ENCODE data around the gene LCE3E.

Gene LCE3E

DNA sequence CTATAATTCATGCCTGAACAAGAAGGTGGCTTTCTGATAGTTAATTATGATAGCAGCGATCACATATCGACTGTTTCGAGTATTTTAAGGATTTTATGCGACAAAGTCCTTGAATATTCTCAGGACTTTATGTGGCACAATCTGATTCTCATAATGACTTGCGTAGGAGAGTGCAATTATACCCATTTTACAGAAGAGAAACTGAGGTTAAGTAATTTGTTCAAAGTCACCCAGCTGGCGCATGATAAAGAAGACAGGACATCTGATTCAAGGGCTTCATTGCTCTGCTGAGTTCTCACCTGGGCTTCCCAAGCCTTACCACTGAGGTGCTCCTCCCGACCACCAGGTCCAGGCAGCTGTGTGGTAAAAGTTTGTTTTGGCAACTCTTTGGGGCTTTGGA lies 50.5 kb downstream of the LCE3E start:
- no peak for DNase-seq
